Astrocyte (in vitro differentiated cells and primary cell): ENCODE results near the gene AKAIN1.

Experiments used
- CTCF ChIP-seq: IDR thresholded peaks from 2 replicates; pipeline ENCODE4 v1.5.1; 2011; ENCODE audit warnings: low read depth, mild to moderate bottlenecking, inconsistent platforms, low read length, moderate library complexity; ENCODE audit not compliant: insufficient read depth
- EZH2 ChIP-seq: IDR thresholded peaks from 2 replicates; pipeline ENCODE4 v1.6.1; 2012; ENCODE audit warnings: mild to moderate bottlenecking, low read length, inconsistent platforms; ENCODE audit not compliant: insufficient read depth

- TF ChIP-seq CTCF (no peak), EZH2 (no peak)
These were observed 40.8 kb upstream of the AKAIN1 start for GRCh38 chr18:5237723-5238370.
